SK-N-SH (cell line): Measurements from ENCODE around the gene ELANE. TPM values are rescaled to one million over a fixed set of nuclear protein-coding genes. Genes with fewer than 3 reads are reported as not detected.
A peak's percentile ranks its signal among the peaks of the same experiment; 100 is the strongest.

ENCODE experiments used
- CTCF ChIA-PET: fragments of 300-600, 350-600 bp; formaldehyde crosslinking; extraction: SDS; loops from one replicate; lab custom pipeline; 2021; lab: Yijun Ruan, JAX
- POLR2A ChIA-PET: fragments of 350-600 bp; sonication (Branson Sonifier 250); formaldehyde crosslinking; extraction: SDS; loops from one replicate; lab custom pipeline; 2020; ENCODE audit warnings: antibody characterized with exemption, inconsistent platforms; lab: Yijun Ruan, JAX
- DNase-seq: peaks from one replicate; pipeline ENCODE4 v3.0.0; 2012
- H2AFZ ChIP-seq: fragments of 200-600 bp; sonication (generic); 2 replicates; pipeline ENCODE4 v1.8.1; 2016; ENCODE audit warnings: antibody characterized with exemption, mild to moderate bottlenecking, low read depth
- H3F3A ChIP-seq: fragments of 200-600 bp; sonication (generic); replicated peaks from 2 replicates; pipeline ENCODE3; 2016; ENCODE audit warnings: antibody characterized with exemption, mild to moderate bottlenecking; ENCODE audit not compliant: insufficient read depth
- H3K27ac ChIP-seq, 2 experiments: fragments of 200-500 bp in 1 of 2; fragments of 200-600 bp in 1 of 2; sonication (Bioruptor generic) in 1 of 2; sonication (generic), shearing (Covaris generic) in 1 of 2; 2 replicates each; pipeline versions ENCODE4 v1.5.1 to v1.6.1; 2014 to 2016; ENCODE audit warnings: low read depth in 2 of 2, inconsistent platforms in 1 of 2, low read length in 1 of 2, mild to moderate bottlenecking in 1 of 2, mixed read lengths in 1 of 2
- H3K27me3 ChIP-seq: fragments of 200-600 bp; sonication (generic), shearing (Covaris generic); 2 replicates; pipeline ENCODE4 v1.6.1; 2016; ENCODE audit warnings: mixed run types; ENCODE audit not compliant: insufficient read depth
- H3K36me3 ChIP-seq, 2 experiments: fragments of 200-500 bp in 1 of 2; fragments of 200-600 bp in 1 of 2; sonication (Bioruptor generic) in 1 of 2; sonication (generic) in 1 of 2; replicated peaks in 1 of 2; 2 replicates each; pipeline versions ENCODE3 to v1.5.1; 2014 to 2016; ENCODE audit warnings: low read length in 1 of 2, mild to moderate bottlenecking in 1 of 2; ENCODE audit not compliant: insufficient read depth in 2 of 2, control insufficient read depth in 1 of 2
- H3K4me1 ChIP-seq, 2 experiments: fragments of 200-500 bp in 1 of 2; fragments of 200-600 bp in 1 of 2; sonication (Bioruptor generic) in 1 of 2; sonication (generic), shearing (Covaris generic) in 1 of 2; 2 replicates each; pipeline versions ENCODE4 v1.5.1 to v1.6.1; 2014 to 2016; ENCODE audit warnings: low read depth in 1 of 2, low read length in 1 of 2, mixed run types in 1 of 2; ENCODE audit not compliant: insufficient read depth in 2 of 2, control insufficient read depth in 1 of 2
- H3K4me2 ChIP-seq: fragments of 200-600 bp; sonication (generic), shearing (Covaris generic); 2 replicates; pipeline ENCODE4 v1.6.1; 2017; ENCODE audit warnings: mixed run types
- H3K4me3 ChIP-seq, 2 experiments: fragments of 200-500 bp in 1 of 2; fragments of 200-600 bp in 1 of 2; sonication (Bioruptor generic) in 1 of 2; sonication (generic), shearing (Covaris generic) in 1 of 2; 2 replicates each; pipeline versions ENCODE4 v1.5.1 to v1.8.1; 2014 to 2016; ENCODE audit warnings: low read depth in 2 of 2, inconsistent platforms in 1 of 2, low read length in 1 of 2, mild to moderate bottlenecking in 1 of 2, mixed read lengths in 1 of 2, moderate library complexity in 1 of 2
- H3K79me2 ChIP-seq: fragments of 200-600 bp; sonication (generic); 2 replicates; pipeline ENCODE4 v1.8.1; 2017; ENCODE audit warnings: mild to moderate bottlenecking; ENCODE audit not compliant: insufficient read depth
- H3K9ac ChIP-seq: fragments of 200-600 bp; sonication (generic); 2 replicates; pipeline ENCODE4 v1.6.1; 2017; ENCODE audit warnings: mixed run types
- H3K9me2 ChIP-seq: fragments of 200-600 bp; sonication (generic); 2 replicates; pipeline ENCODE4 v1.6.1; 2017; ENCODE audit warnings: mixed run types
- H3K9me3 ChIP-seq: fragments of 200-600 bp; sonication (generic); 2 replicates; pipeline ENCODE4 v1.6.1; 2017; ENCODE audit warnings: mixed run types, mild to moderate bottlenecking, moderate library complexity
- H4K20me1 ChIP-seq: fragments of 200-600 bp; sonication (generic); 2 replicates; pipeline ENCODE4 v1.6.1; 2017; ENCODE audit warnings: mild to moderate bottlenecking, mixed run types; ENCODE audit not compliant: insufficient read depth
- CHD2 ChIP-seq: fragments of 150-350 bp; IDR thresholded peaks from 2 replicates; pipeline ENCODE4 v1.6.1; 2018; ENCODE audit warnings: low read length; ENCODE audit not compliant: partially characterized antibody
- ELF1 ChIP-seq: IDR thresholded peaks from 2 replicates; pipeline ENCODE4 v1.4.0; 2012
- EZH2phosphoT487 ChIP-seq: fragments of 200-600 bp; sonication (generic); IDR thresholded peaks from 2 replicates; pipeline ENCODE4 v1.6.1; 2017; ENCODE audit warnings: low read depth, mixed run types, mild to moderate bottlenecking, antibody characterized with exemption, moderate library complexity, borderline replicate concordance
- FOSL2 ChIP-seq: IDR thresholded peaks from 2 replicates; pipeline ENCODE4 v1.4.0; 2012; ENCODE audit warnings: low read depth, mild to moderate bottlenecking, moderate library complexity, borderline replicate concordance
- FOXJ3 ChIP-seq: sonication (generic); formaldehyde crosslinking; IDR thresholded peaks from 2 replicates; pipeline ENCODE4 v1.5.1; 2020; ENCODE audit warnings: mild to moderate bottlenecking, missing genetic modification reagents
- FOXM1 ChIP-seq: IDR thresholded peaks from 2 replicates; pipeline ENCODE4 v1.4.0; 2012; ENCODE audit warnings: low read depth, mild to moderate bottlenecking
- GABPA ChIP-seq: IDR thresholded peaks from 2 replicates; pipeline ENCODE4 v1.4.0; 2012; ENCODE audit warnings: low read depth, mild to moderate bottlenecking
- GATA2 ChIP-seq: sonication (generic); formaldehyde crosslinking; IDR thresholded peaks from 2 replicates; pipeline ENCODE4 v1.5.0; 2020; ENCODE audit warnings: mild to moderate bottlenecking, missing genetic modification reagents
- IRF3 ChIP-seq: fragments of 150-350 bp; IDR thresholded peaks from 2 replicates; pipeline ENCODE4 v1.6.1; 2016; ENCODE audit warnings: mild to moderate bottlenecking, low read depth, low read length
- NFIC ChIP-seq: IDR thresholded peaks from 2 replicates; pipeline ENCODE4 v1.4.0; 2012; ENCODE audit warnings: borderline replicate concordance
- PBX3 ChIP-seq: IDR thresholded peaks from 2 replicates; pipeline ENCODE4; 2012
- RFX5 ChIP-seq: IDR thresholded peaks from 2 replicates; pipeline ENCODE4 v1.6.1; 2012; ENCODE audit warnings: mild to moderate bottlenecking, improper control_type of control experiment, low read length
- SIN3A ChIP-seq: IDR thresholded peaks from 2 replicates; pipeline ENCODE4 v1.6.1; 2012; ENCODE audit warnings: low read depth, mild to moderate bottlenecking, low read length, moderate library complexity, borderline replicate concordance
- SMC3 ChIP-seq: IDR thresholded peaks from 2 replicates; pipeline ENCODE4 v1.6.1; 2012; ENCODE audit warnings: low read depth, low read length, improper control_type of control experiment
- TAF1 ChIP-seq: IDR thresholded peaks from 2 replicates; pipeline ENCODE4 v1.6.1; 2012; ENCODE audit warnings: low read depth, mild to moderate bottlenecking, low read length, moderate library complexity, borderline replicate concordance
- TEAD4 ChIP-seq: IDR thresholded peaks from 2 replicates; pipeline ENCODE4 v1.4.0; 2012; ENCODE audit warnings: mild to moderate bottlenecking, borderline replicate concordance; ENCODE audit not compliant: insufficient read depth
- USF1 ChIP-seq: IDR thresholded peaks from 2 replicates; pipeline ENCODE4 v1.4.0; 2012; ENCODE audit warnings: low read depth, borderline replicate concordance
- USF2 ChIP-seq: fragments of 150-350 bp; IDR thresholded peaks from 2 replicates; pipeline ENCODE4 v1.6.1; 2017; ENCODE audit warnings: antibody characterized with exemption, low read length, low read depth, borderline replicate concordance
- YY1 ChIP-seq: IDR thresholded peaks from 2 replicates; pipeline ENCODE4 v1.4.0; 2012; ENCODE audit warnings: low read depth, mild to moderate bottlenecking
- ZBTB33 ChIP-seq: IDR thresholded peaks from 2 replicates; pipeline ENCODE4 v1.4.0; 2012; ENCODE audit warnings: low read depth, borderline replicate concordance
- WGBS: methylation state at CpG from one replicate; pipeline ENCODE4 v1.1.6; 2017; ENCODE audit warnings: low lambda C conversion rate; 5-methylcytosine and 5-hydroxymethylcytosine counted together
- polyA plus RNA-seq, 3 experiments: library from polyadenylated mRNA; depleted of rRNA; stranded (reverse); fragments of >200 nt; gene quantifications; 2 replicates each; pipeline ENCODE4 v1.2.3, GENCODE V29; 2012

The ELANE gene
- polyA plus RNA-seq, 1 of the 3 experiments (the other 2 are of a cell fraction), result not detected

- Histone ChIP-seq H3K27me3 (peaks cover 66% of the 10 kb centered on the region), H4K20me1 (no peaks in the 10 kb centered on the region), H3K4me2 (peak overlapping the region; percentile 47; the same call in 1 of the 2 replicates), H3K36me3 (no peaks in the 10 kb centered on the region), H3F3A (peaks cover 9% of the 10 kb centered on the region), H3K4me3 (no peak overlapping the region; a peak in 1 of 4 replicates), H3K27ac (no peak overlapping the region), H2AFZ (no peak overlapping the region), H3K9ac (no peak overlapping the region), H3K9me2 (no peaks in the 10 kb centered on the region), H3K9me3 (no peaks in the 10 kb centered on the region), H3K4me1 (no peaks in the 10 kb centered on the region; a peak in 1 of 4 replicates), H3K79me2 (no peaks in the 10 kb centered on the region)
- 20% methylated on average over 2 of the region's 46 CpGs for WGBS
- ChIA-PET CTCF (interaction anchor here (0.9 to 2.1 kb wide), 2 partner anchors 13 to 17 kb away, joined by 3 to 7 read pairs; no protein-coding TSS in a partner anchor), POLR2A (no interaction called here)
- peak; percentile 66 for DNase-seq
- TF ChIP-seq FOXJ3 (no peak), CHD2 (no peak), ELF1 (no peak), PBX3 (no peak), TAF1 (no peak)
These were observed 8.8 kb upstream of the ELANE start for GRCh38 chr19:843180-843835.

- POLR2A ChIA-PET, result no interaction called here
- Histone ChIP-seq H3K27ac (no peak overlapping the region), H3K4me3 (no peak overlapping the region), H3K27me3 (peaks cover 69% of the 10 kb centered on the region), H3K36me3 (no peaks in the 10 kb centered on the region), H3K79me2 (no peaks in the 10 kb centered on the region), H3K9me3 (no peaks in the 10 kb centered on the region), H3F3A (peaks cover 9% of the 10 kb centered on the region), H4K20me1 (no peaks in the 10 kb centered on the region), H3K4me1 (no peaks in the 10 kb centered on the region; a peak in 1 of 4 replicates), H3K9ac (no peak overlapping the region), H3K4me2 (peak overlapping the region; percentile 47; the same call in 1 of the 2 replicates), H2AFZ (no peak overlapping the region), H3K9me2 (no peaks in the 10 kb centered on the region)
- WGBS, result 5% methylated on average over 26 of the region's 70 CpGs
- TF ChIP-seq SMC3 (no peak), ELF1 (no peak), RFX5 (no peak), IRF3 (no peak), FOXM1 (no peak), TEAD4 (no peak), EZH2phosphoT487 (no peak), FOSL2 (no peak), SIN3A (no peak), NFIC (no peak), FOXJ3 (no peak), USF1 (no peak), ZBTB33 (no peak), USF2 (no peak), GABPA (no peak), GATA2 (CRISPR knock-in tag) (no peak), YY1 (no peak)
- no peak for DNase-seq
- CTCF ChIA-PET, result interaction anchor here (0.9 to 2.1 kb wide), 2 partner anchors 13 to 16 kb away, joined by 3 to 7 read pairs; no protein-coding TSS in a partner anchor
These were observed 8.1 kb upstream of the ELANE start for GRCh38 chr19:843836-844545.
